ENCODE data around the gene SMG6. TPM values are rescaled to one million over a fixed set of nuclear protein-coding genes. Genes with fewer than 3 reads are reported as not detected.

Gene SMG6
- total RNA-seq, 1 experiment from 2014 or later: 25.6 TPM

DNA sequence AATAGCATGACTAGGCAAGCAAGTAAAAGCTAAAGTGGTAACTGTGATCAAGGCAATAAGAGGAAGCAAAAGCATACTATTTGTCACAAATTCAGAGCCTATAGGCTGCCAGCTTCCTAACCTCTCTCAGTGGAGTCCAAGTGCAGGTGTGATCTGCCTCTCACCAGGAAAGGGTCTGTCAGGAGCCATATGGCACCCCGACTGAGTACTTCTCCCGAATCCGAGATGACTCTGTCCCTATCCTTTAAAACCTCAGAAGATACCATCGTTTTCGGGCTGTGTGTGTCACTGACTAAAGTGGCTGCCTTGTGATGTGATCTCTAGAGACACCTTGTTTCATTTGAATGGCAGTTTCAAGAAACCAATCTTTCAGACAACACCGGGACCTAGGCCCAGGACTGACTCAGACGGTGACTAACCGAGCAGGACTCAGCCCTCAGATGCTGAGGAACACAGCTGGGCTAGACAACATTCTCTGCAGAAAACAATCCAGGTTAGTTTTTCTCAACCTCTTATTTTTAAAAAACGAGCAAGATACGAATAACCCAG, 63.6 kb downstream of the SMG6 start (continued):
- TF ChIP-seq, protein P1, sequence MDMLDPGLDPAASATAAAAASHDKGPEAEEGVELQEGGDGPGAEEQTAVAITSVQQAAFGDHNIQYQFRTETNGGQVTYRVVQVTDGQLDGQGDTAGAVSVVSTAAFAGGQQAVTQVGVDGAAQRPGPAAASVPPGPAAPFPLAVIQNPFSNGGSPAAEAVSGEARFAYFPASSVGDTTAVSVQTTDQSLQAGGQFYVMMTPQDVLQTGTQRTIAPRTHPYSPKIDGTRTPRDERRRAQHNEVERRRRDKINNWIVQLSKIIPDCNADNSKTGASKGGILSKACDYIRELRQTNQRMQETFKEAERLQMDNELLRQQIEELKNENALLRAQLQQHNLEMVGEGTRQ (CRISPR knock-in tag; IDR thresholded peaks at IDR 0.05): no peak
- TF ChIP-seq, protein P2, sequence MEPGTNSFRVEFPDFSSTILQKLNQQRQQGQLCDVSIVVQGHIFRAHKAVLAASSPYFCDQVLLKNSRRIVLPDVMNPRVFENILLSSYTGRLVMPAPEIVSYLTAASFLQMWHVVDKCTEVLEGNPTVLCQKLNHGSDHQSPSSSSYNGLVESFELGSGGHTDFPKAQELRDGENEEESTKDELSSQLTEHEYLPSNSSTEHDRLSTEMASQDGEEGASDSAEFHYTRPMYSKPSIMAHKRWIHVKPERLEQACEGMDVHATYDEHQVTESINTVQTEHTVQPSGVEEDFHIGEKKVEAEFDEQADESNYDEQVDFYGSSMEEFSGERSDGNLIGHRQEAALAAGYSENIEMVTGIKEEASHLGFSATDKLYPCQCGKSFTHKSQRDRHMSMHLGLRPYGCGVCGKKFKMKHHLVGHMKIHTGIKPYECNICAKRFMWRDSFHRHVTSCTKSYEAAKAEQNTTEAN (CRISPR knock-in tag; IDR thresholded peaks at IDR 0.05): no peak
- no peak for TF ChIP-seq SMAD3 (CRISPR knock-in tag; IDR thresholded peaks at IDR 0.05; ENCODE audit: borderline replicate concordance)
- TF ChIP-seq NR3C1 (CRISPR knock-in tag; conservative IDR thresholded peaks at IDR 0.05; ENCODE audit: low read depth): no peak
- TF ChIP-seq ZNF423 (CRISPR knock-in tag; IDR thresholded peaks at IDR 0.05): no peak
- no peak for TF ChIP-seq TCF7 (CRISPR knock-in tag; IDR thresholded peaks at IDR 0.05; ENCODE audit: low read depth)

DNA sequence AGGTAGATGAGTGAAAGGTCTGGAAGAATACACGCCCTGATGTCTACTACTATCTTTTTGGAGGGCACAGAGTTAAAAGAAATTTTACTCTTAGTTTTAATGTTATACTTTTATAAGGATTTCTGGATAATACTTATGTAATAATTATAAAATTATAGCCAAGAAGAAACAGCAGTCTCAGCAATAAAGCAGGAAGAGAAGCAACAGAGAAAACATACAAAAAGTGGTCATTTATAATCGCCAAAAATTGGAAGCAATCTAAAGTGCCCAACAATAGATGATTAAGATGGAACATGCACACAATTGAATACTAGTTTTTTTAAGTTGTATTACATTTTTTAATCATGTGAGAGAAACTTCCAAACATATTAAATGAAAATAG, 64.4 kb downstream of the SMG6 start:
- Mint-ChIP-seq H3K4me3 (no peak overlapping the region), H3K36me3 (peaks cover 9% of the 10 kb centered on the region), H3K27me3 (ENCODE audit: low read depth) (no peaks in the 10 kb centered on the region), H3K9me3 (no peaks in the 10 kb centered on the region), H3K27ac (no peak overlapping the region), H3K4me1 (no peaks in the 10 kb centered on the region)
- ATAC-seq (no peak), DNase-seq (ENCODE audit: low spot score) (no peak)
- TF ChIP-seq, protein P3, sequence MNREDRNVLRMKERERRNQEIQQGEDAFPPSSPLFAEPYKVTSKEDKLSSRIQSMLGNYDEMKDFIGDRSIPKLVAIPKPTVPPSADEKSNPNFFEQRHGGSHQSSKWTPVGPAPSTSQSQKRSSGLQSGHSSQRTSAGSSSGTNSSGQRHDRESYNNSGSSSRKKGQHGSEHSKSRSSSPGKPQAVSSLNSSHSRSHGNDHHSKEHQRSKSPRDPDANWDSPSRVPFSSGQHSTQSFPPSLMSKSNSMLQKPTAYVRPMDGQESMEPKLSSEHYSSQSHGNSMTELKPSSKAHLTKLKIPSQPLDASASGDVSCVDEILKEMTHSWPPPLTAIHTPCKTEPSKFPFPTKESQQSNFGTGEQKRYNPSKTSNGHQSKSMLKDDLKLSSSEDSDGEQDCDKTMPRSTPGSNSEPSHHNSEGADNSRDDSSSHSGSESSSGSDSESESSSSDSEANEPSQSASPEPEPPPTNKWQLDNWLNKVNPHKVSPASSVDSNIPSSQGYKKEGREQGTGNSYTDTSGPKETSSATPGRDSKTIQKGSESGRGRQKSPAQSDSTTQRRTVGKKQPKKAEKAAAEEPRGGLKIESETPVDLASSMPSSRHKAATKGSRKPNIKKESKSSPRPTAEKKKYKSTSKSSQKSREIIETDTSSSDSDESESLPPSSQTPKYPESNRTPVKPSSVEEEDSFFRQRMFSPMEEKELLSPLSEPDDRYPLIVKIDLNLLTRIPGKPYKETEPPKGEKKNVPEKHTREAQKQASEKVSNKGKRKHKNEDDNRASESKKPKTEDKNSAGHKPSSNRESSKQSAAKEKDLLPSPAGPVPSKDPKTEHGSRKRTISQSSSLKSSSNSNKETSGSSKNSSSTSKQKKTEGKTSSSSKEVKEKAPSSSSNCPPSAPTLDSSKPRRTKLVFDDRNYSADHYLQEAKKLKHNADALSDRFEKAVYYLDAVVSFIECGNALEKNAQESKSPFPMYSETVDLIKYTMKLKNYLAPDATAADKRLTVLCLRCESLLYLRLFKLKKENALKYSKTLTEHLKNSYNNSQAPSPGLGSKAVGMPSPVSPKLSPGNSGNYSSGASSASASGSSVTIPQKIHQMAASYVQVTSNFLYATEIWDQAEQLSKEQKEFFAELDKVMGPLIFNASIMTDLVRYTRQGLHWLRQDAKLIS (CRISPR knock-in tag; IDR thresholded peaks at IDR 0.05; ENCODE audit: borderline replicate concordance): no peak
- no peak for TF ChIP-seq SP1 (CRISPR knock-in tag; conservative IDR thresholded peaks at IDR 0.05)
- no peak for TF ChIP-seq IRF1 (CRISPR knock-in tag; IDR thresholded peaks at IDR 0.05)
- no peak for TF ChIP-seq MLX (CRISPR knock-in tag; IDR thresholded peaks at IDR 0.05)
- TF ChIP-seq ZNF138 (CRISPR knock-in tag; conservative IDR thresholded peaks at IDR 0.05): no peak
- TF ChIP-seq ZNF671 (CRISPR knock-in tag; IDR thresholded peaks at IDR 0.05): no peak
- no peak for TF ChIP-seq NFATC4 (CRISPR knock-in tag; IDR thresholded peaks at IDR 0.05)
- TF ChIP-seq ZNF317 (CRISPR knock-in tag; IDR thresholded peaks at IDR 0.05; ENCODE audit: borderline replicate concordance, low read depth): no peak
- no peak for TF ChIP-seq FOXP1 (CRISPR knock-in tag; IDR thresholded peaks at IDR 0.05; ENCODE audit: borderline replicate concordance)
- TF ChIP-seq, protein P2 (CRISPR knock-in tag; IDR thresholded peaks at IDR 0.05): no peak
- TF ChIP-seq ELF4 (CRISPR knock-in tag; IDR thresholded peaks at IDR 0.05; ENCODE audit: low read depth): no peak
- CTCF ChIA-PET: interaction anchor here (1.2 to 1.9 kb wide), 2 partner anchors 10 to 144 kb away, joined by 3 to 5 read pairs; no protein-coding TSS in a partner anchor
- POLR2A ChIA-PET: no interaction called here

All from WTC11 (cell line).